Activated B cell treated with CpG ODN at 0.5 μM for 24 hours (primary cell): Measurements from ENCODE around the gene KICS2. TPM values are rescaled to one million over a fixed set of nuclear protein-coding genes. Genes with fewer than 3 reads are reported as not detected.

Source experiments
- ATAC-seq: fragments of 200-7000 bp; cut with Tn5 transposase; one replicate; pipeline ENCODE4 v1.10.0; 2021; ENCODE audit warnings: low read depth, mild to moderate bottlenecking, moderate library complexity
- CTCF ChIA-PET: fragments of 350-600 bp; sonication (Branson Sonifier 250); formaldehyde crosslinking; loops from one replicate; lab custom pipeline; 2021; ENCODE audit warnings: antibody characterized with exemption; lab: Charles Lee
- POLR2A ChIA-PET: fragments of 350-600 bp; sonication (Branson Sonifier 250); formaldehyde crosslinking; loops from one replicate; lab custom pipeline; 2021; ENCODE audit warnings: antibody characterized with exemption; lab: Charles Lee
- DNase-seq: peaks from one replicate; pipeline ENCODE4 v3.0.0; 2022
- H3K27ac Mint-ChIP-seq: one replicate; pipeline ENCODE4 v1.8.0; 2020; ENCODE audit warnings: mixed read lengths
- H3K27me3 Mint-ChIP-seq: one replicate; pipeline ENCODE4 v1.8.0; 2021; ENCODE audit warnings: mixed read lengths
- H3K36me3 Mint-ChIP-seq: one replicate; pipeline ENCODE4 v1.8.0; 2021; ENCODE audit warnings: low read depth, mixed read lengths
- H3K4me1 Mint-ChIP-seq: one replicate; pipeline ENCODE4 v1.8.0; 2021; ENCODE audit warnings: mixed read lengths
- H3K4me3 Mint-ChIP-seq: one replicate; pipeline ENCODE4 v1.8.0; 2020; ENCODE audit warnings: mild to moderate bottlenecking, mixed read lengths
- H3K9me3 Mint-ChIP-seq: one replicate; pipeline ENCODE4 v1.8.0; 2020; ENCODE audit warnings: mixed read lengths
- intact Hi-C: fragments of 100-400 bp; cut with micrococcal nuclease; formaldehyde crosslinking; loops from one replicate; pipeline ENCODE4 v1.15.1; 2024
- total RNA-seq: library from RNA; stranded (reverse); gene quantifications from 2 replicates; pipeline ENCODE4 v1.2.3, GENCODE V29; 2022
- TF ChIP-seq, protein P1 (sequence below): fragments of 200-600 bp; IDR thresholded peaks from one replicate; pipeline ENCODE4 v1.8.0; 2022; ENCODE audit warnings: antibody characterized with exemption, mild to moderate bottlenecking

The KICS2 gene
- total RNA-seq, 1 donor from 2014 or later, result 16.5 TPM

GRCh38 chr12:64253356-64253755, 31.3 kb upstream of the KICS2 start:
- no peaks in the 10 kb centered on the region for H3K36me3 Mint-ChIP-seq
- H3K27ac Mint-ChIP-seq, result no peak overlapping the region
- peaks cover 9% of the 10 kb centered on the region for H3K27me3 Mint-ChIP-seq
- no peaks in the 10 kb centered on the region for H3K9me3 Mint-ChIP-seq
- intact Hi-C loops, result no loop called here
- H3K4me3 Mint-ChIP-seq, result no peak overlapping the region
- ChIA-PET CTCF (no interaction called here), POLR2A (no interaction called here)
- ATAC-seq, result no peak
- TF ChIP-seq, protein P1, sequence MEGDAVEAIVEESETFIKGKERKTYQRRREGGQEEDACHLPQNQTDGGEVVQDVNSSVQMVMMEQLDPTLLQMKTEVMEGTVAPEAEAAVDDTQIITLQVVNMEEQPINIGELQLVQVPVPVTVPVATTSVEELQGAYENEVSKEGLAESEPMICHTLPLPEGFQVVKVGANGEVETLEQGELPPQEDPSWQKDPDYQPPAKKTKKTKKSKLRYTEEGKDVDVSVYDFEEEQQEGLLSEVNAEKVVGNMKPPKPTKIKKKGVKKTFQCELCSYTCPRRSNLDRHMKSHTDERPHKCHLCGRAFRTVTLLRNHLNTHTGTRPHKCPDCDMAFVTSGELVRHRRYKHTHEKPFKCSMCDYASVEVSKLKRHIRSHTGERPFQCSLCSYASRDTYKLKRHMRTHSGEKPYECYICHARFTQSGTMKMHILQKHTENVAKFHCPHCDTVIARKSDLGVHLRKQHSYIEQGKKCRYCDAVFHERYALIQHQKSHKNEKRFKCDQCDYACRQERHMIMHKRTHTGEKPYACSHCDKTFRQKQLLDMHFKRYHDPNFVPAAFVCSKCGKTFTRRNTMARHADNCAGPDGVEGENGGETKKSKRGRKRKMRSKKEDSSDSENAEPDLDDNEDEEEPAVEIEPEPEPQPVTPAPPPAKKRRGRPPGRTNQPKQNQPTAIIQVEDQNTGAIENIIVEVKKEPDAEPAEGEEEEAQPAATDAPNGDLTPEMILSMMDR, result no peak
- no peaks in the 10 kb centered on the region for H3K4me1 Mint-ChIP-seq
- DNase-seq, result no peak

DNA sequence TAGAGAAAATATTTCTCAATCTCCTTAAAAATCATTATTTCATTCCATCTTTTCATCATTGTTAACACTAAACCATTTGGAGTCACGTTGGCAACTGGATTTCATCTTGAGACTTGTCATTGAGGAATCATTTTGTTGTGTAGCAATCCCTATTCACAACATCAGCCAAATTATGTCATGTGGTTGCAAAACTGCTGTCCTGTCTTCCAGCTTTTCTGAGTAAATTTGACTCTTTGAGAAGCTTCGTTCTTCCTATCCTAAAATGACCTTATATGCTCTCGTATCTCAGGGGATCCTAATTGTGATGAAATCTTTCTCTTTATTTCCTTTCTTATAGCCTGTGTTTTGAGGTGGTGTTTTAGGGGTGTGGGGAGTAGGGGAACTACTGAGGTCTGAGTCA, 30.6 kb upstream of the KICS2 start:
- H3K27ac Mint-ChIP-seq, result no peak overlapping the region
- ChIA-PET POLR2A (no interaction called here), CTCF (interaction anchor here (0.6 kb wide), 1 partner anchor 351 kb away, joined by 3 read pairs; no protein-coding TSS in a partner anchor)
- H3K9me3 Mint-ChIP-seq, result no peaks in the 10 kb centered on the region
- H3K4me3 Mint-ChIP-seq, result no peak overlapping the region
- H3K27me3 Mint-ChIP-seq, result peaks cover 9% of the 10 kb centered on the region
- H3K4me1 Mint-ChIP-seq, result no peaks in the 10 kb centered on the region
- DNase-seq (no peak), ATAC-seq (no peak)
- intact Hi-C loops, result no loop called here
- TF ChIP-seq, protein P1, result no peak
- H3K36me3 Mint-ChIP-seq, result no peaks in the 10 kb centered on the region

DNA sequence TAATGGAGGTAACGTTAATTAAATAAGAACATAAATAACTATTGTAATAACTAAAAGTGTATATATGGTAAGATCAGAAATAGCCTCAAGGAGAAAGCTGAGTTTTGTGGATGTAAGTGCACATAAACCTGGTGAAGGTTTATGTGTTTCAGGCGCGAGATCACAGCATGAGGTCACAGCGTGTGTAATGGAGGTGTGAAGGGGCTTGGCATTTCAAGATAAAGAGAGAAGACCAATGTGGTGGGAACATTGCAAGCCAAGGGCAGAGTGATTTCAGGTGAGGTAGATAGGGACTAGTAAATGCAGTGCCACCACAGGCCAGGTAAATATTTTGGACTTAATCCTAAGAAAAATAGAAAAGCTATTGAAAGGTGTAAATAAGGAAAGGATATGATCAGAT, 21.7 kb upstream of the KICS2 start:
- TF ChIP-seq, protein P1, result no peak
- intact Hi-C loops, result no loop called here
- Mint-ChIP-seq H3K9me3 (no peaks in the 10 kb centered on the region), H3K4me1 (no peaks in the 10 kb centered on the region), H3K36me3 (no peaks in the 10 kb centered on the region), H3K4me3 (no peak overlapping the region), H3K27me3 (peaks cover 4% of the 10 kb centered on the region), H3K27ac (no peak overlapping the region)
- ATAC-seq, result no peak
- DNase-seq, result no peak
- ChIA-PET CTCF (interaction anchor here (0.9 kb wide), 1 partner anchor 416 kb away, joined by 3 read pairs; no protein-coding TSS in a partner anchor), POLR2A (no interaction called here)

GRCh38 chr12:64240781-64241180, 18.7 kb upstream of the KICS2 start:
- Mint-ChIP-seq H3K4me1 (no peaks in the 10 kb centered on the region), H3K36me3 (no peaks in the 10 kb centered on the region), H3K27me3 (peaks cover 6% of the 10 kb centered on the region), H3K27ac (no peak overlapping the region), H3K4me3 (no peak overlapping the region), H3K9me3 (no peaks in the 10 kb centered on the region)
- intact Hi-C loops, result no loop called here
- TF ChIP-seq, protein P1, result no peak
- DNase-seq, result no peak
- ChIA-PET CTCF (no interaction called here), POLR2A (no interaction called here)
- no peak for ATAC-seq

DNA sequence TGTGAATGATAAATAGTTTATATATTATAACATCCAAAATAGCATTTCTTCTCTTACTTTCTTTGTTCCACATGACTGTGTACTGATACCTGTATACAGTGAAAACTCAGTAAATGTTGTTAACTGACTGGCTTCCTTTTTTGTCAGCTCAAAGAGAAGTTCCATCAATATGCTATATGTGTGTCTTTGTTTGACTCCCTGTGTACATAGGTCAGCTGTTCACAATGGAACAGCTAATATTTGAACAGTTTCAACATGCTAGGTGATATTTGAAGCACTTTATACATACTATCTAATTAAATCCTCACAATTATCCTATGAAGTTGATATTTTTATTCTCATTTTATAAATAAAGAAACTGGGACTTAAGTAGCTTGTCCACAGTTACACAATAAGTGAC, 15.3 kb upstream of the KICS2 start:
- DNase-seq, result no peak
- H3K9me3 Mint-ChIP-seq, result no peaks in the 10 kb centered on the region
- no peaks in the 10 kb centered on the region for H3K36me3 Mint-ChIP-seq
- ChIA-PET POLR2A (no interaction called here), CTCF (interaction anchor here (0.8 kb wide), 1 partner anchor 20 kb away, joined by 3 read pairs; no protein-coding TSS in a partner anchor)
- intact Hi-C loops, result no loop called here
- no peak overlapping the region for H3K4me3 Mint-ChIP-seq
- no peak for ATAC-seq
- H3K27me3 Mint-ChIP-seq, result peaks cover 8% of the 10 kb centered on the region
- TF ChIP-seq, protein P1, result no peak
- no peaks in the 10 kb centered on the region for H3K4me1 Mint-ChIP-seq
- H3K27ac Mint-ChIP-seq, result no peak overlapping the region
